ENCODE data around the gene TBX15.

The TBX15 gene

GRCh38 chr1:118861216-118861615 is 126.9 kb downstream of the TBX15 start:
- H3K9me3 ChIP-seq (ENCODE audit: insufficient read depth, low read length) = no peaks in the 10 kb centered on the region
- no peaks in the 10 kb centered on the region for H3K79me2 ChIP-seq (ENCODE audit: low read length)
- no peaks in the 10 kb centered on the region for H3K27me3 ChIP-seq (ENCODE audit: low read depth, low read length)
- TF ChIP-seq EZH2phosphoT487 (IDR thresholded peaks at IDR 0.05; ENCODE audit: low read depth) (no peak), CTCF (IDR thresholded peaks at IDR 0.05; ENCODE audit: low read depth, low read length) (no peak)
- H3K27ac ChIP-seq (ENCODE audit: low read length) = no peak overlapping the region
- H3K36me3 ChIP-seq (replicated peaks; ENCODE audit: low read depth, low read length) = no peaks in the 10 kb centered on the region
- no peak overlapping the region for H3K4me3 ChIP-seq (ENCODE audit: low read length)
- no peaks in the 10 kb centered on the region for H3K4me1 ChIP-seq (ENCODE audit: low read length)
- H2AFZ ChIP-seq (ENCODE audit: low read depth, low read length) = no peak overlapping the region
- H3K4me2 ChIP-seq (ENCODE audit: low read length) = no peak overlapping the region
- H3K9ac ChIP-seq (ENCODE audit: low read length) = no peak overlapping the region
- no peaks in the 10 kb centered on the region for H4K20me1 ChIP-seq (ENCODE audit: insufficient read depth, low read length)

DNA sequence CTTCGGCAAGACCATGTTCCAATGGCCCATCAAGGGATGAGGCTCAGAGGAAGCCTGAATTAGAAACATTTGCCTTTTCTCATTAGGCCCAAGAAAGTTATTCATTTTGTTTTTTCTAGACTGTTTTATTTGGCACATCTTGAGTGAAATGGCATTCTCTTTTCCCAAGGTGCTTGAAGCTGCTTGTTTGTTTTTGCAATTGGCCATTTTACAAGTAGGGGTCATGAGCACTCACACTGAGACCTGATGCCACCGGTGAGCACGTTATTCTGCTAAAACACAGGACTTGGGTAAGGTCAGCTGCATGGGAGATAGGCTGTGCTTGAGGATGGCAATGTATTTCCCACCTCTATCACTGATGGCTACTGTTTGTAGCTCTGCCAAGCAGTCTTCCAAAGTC is 128.1 kb downstream of the TBX15 start:
- Histone ChIP-seq H3K4me3 (ENCODE audit: low read length) (no peak overlapping the region), H3K36me3 (replicated peaks; ENCODE audit: low read depth, low read length) (no peaks in the 10 kb centered on the region), H3K4me1 (ENCODE audit: low read length) (no peaks in the 10 kb centered on the region), H3K4me2 (ENCODE audit: low read length) (no peak overlapping the region), H3K9me3 (ENCODE audit: insufficient read depth, low read length) (no peaks in the 10 kb centered on the region), H2AFZ (ENCODE audit: low read depth, low read length) (no peak overlapping the region), H3K79me2 (ENCODE audit: low read length) (no peaks in the 10 kb centered on the region), H3K27me3 (ENCODE audit: low read depth, low read length) (no peaks in the 10 kb centered on the region), H3K9ac (ENCODE audit: low read length) (no peak overlapping the region), H4K20me1 (ENCODE audit: insufficient read depth, low read length) (no peaks in the 10 kb centered on the region), H3K27ac (ENCODE audit: low read length) (no peak overlapping the region)
- TF ChIP-seq CTCF (IDR thresholded peaks at IDR 0.05; ENCODE audit: low read depth, low read length) (no peak), EZH2phosphoT487 (IDR thresholded peaks at IDR 0.05; ENCODE audit: low read depth) (no peak)

DNA sequence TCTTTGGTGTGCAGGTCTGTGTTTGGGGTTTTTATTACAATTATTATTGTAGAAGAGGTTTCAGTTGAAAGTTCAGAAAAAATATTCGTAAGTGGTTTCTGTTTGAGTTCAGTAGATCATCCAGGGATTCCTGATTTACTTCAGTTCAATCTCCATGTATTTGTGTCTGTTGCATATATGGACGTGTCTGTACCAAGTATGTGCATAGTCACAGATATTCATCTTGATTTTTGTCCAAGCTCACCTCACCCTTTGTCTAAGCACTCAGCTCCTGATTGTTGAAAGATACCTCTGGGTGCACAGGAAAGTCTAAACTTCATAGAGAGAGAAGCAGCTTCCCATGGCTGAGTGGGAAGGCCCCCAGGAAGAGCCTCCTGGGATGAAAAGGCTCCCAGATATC is 141.7 kb downstream of the TBX15 start:
- Histone ChIP-seq H3K27ac (ENCODE audit: low read length) (no peak overlapping the region), H3K4me3 (ENCODE audit: low read length) (no peak overlapping the region), H3K36me3 (replicated peaks; ENCODE audit: low read depth, low read length) (no peaks in the 10 kb centered on the region), H2AFZ (ENCODE audit: low read depth, low read length) (no peak overlapping the region), H3K4me2 (ENCODE audit: low read length) (no peak overlapping the region), H3K4me1 (ENCODE audit: low read length) (no peaks in the 10 kb centered on the region), H3K9ac (ENCODE audit: low read length) (no peak overlapping the region), H3K27me3 (ENCODE audit: low read depth, low read length) (no peaks in the 10 kb centered on the region), H3K79me2 (ENCODE audit: low read length) (no peaks in the 10 kb centered on the region), H3K9me3 (ENCODE audit: insufficient read depth, low read length) (no peaks in the 10 kb centered on the region), H4K20me1 (ENCODE audit: insufficient read depth, low read length) (no peaks in the 10 kb centered on the region)
- TF ChIP-seq EZH2phosphoT487 (IDR thresholded peaks at IDR 0.05; ENCODE audit: low read depth) = no peak
- TF ChIP-seq CTCF (IDR thresholded peaks at IDR 0.05; ENCODE audit: low read depth, low read length) = no peak

- Histone ChIP-seq H3K9ac (ENCODE audit: low read length) (no peak overlapping the region), H2AFZ (ENCODE audit: low read depth, low read length) (no peak overlapping the region), H3K27ac (ENCODE audit: low read length) (no peak overlapping the region), H3K27me3 (ENCODE audit: low read depth, low read length) (no peaks in the 10 kb centered on the region), H4K20me1 (ENCODE audit: insufficient read depth, low read length) (no peaks in the 10 kb centered on the region), H3K4me3 (ENCODE audit: low read length) (no peak overlapping the region), H3K4me1 (ENCODE audit: low read length) (no peaks in the 10 kb centered on the region), H3K36me3 (replicated peaks; ENCODE audit: low read depth, low read length) (no peaks in the 10 kb centered on the region), H3K4me2 (ENCODE audit: low read length) (no peak overlapping the region), H3K9me3 (ENCODE audit: insufficient read depth, low read length) (no peaks in the 10 kb centered on the region), H3K79me2 (ENCODE audit: low read length) (no peaks in the 10 kb centered on the region)
- TF ChIP-seq EZH2phosphoT487 (IDR thresholded peaks at IDR 0.05; ENCODE audit: low read depth) (no peak), CTCF (IDR thresholded peaks at IDR 0.05; ENCODE audit: low read depth, low read length) (no peak)
These were observed 145.5 kb downstream of the TBX15 start for GRCh38 chr1:118842452-118843201.

Data from OCI-LY3 (cell line).